Measurements from ENCODE around the gene HMCN1.

GRCh38 chr1:186118724-186119123, 384.5 kb downstream of the HMCN1 start:
- no peak for TF ChIP-seq CTCF (IDR thresholded peaks at IDR 0.05)
- no peak for TF ChIP-seq POLR2A (IDR thresholded peaks at IDR 0.05)

Data from lower leg skin (tissue), 3 donors.